IMR-90 (cell line): ENCODE measurements around the gene RASSF3. TPM values are rescaled to one million over a fixed set of nuclear protein-coding genes. Genes with fewer than 3 reads are reported as not detected.

Experiments used
- ATAC-seq: fragments of 200-7000 bp; cut with Tn5 transposase; 2 replicates; pipeline ENCODE4 v1.9.1; 2020; ENCODE audit warnings: low read depth, mild to moderate bottlenecking, moderate library complexity
- BruUV-seq: library from RNA; stranded (reverse); fragments of 400-500 nt; replicated peaks from 2 replicates; lab custom pipeline; 2021; lab: Mats Ljungman, UMichigan
- CTCF ChIA-PET: fragments of 300-600 bp; formaldehyde crosslinking; extraction: SDS; loops from one replicate; lab custom pipeline; 2021; ENCODE audit warnings: antibody characterized with exemption; lab: Yijun Ruan, JAX
- POLR2A ChIA-PET: fragments of 300-600 bp; sonication (Branson Sonifier 250); formaldehyde crosslinking; loops from one replicate; lab custom pipeline; 2022; ENCODE audit warnings: antibody characterized with exemption; ENCODE audit not compliant: unreplicated experiment; lab: Charles Lee
- DNase-seq: peaks from one replicate; pipeline ENCODE4 v3.0.0; 2013
- H2AFZ ChIP-seq: replicated peaks from 2 replicates; pipeline ENCODE3; 2013; ENCODE audit warnings: low read length, mild to moderate bottlenecking; ENCODE audit not compliant: poor library complexity
- H2AK5ac ChIP-seq: 2 replicates; pipeline ENCODE4 v1.6.1; 2013; ENCODE audit warnings: low read depth, low read length, inconsistent platforms
- H2AK9ac ChIP-seq: replicated peaks from 2 replicates; pipeline ENCODE3; 2013; ENCODE audit warnings: mild to moderate bottlenecking, low read depth, low read length, moderate library complexity; ENCODE audit not compliant: poor library complexity
- H2BK120ac ChIP-seq: 2 replicates; pipeline ENCODE4 v1.6.1; 2013; ENCODE audit warnings: low read depth, low read length, inconsistent platforms
- H2BK15ac ChIP-seq: 3 replicates; pipeline ENCODE4 v1.6.1; 2013; ENCODE audit warnings: low read depth, low read length, inconsistent platforms
- H2BK20ac ChIP-seq: 2 replicates; pipeline ENCODE4 v1.6.1; 2013; ENCODE audit warnings: low read depth, mild to moderate bottlenecking, inconsistent platforms, low read length, moderate library complexity
- H2BK5ac ChIP-seq: 2 replicates; pipeline ENCODE4 v1.6.1; 2013; ENCODE audit warnings: mild to moderate bottlenecking, low read depth, low read length, inconsistent platforms; ENCODE audit not compliant: poor library complexity, severe bottlenecking
- H3K14ac ChIP-seq: replicated peaks from 2 replicates; pipeline ENCODE4 v1.6.1; 2013; ENCODE audit warnings: low read depth, low read length, inconsistent platforms
- H3K18ac ChIP-seq: 2 replicates; pipeline ENCODE4 v1.6.1; 2013; ENCODE audit warnings: low read depth, low read length, control low read depth
- H3K23ac ChIP-seq: 2 replicates; pipeline ENCODE4 v1.6.1; 2013; ENCODE audit warnings: low read depth, low read length, inconsistent platforms
- H3K27ac ChIP-seq: 2 replicates; pipeline ENCODE4 v1.5.1; 2013; ENCODE audit warnings: mild to moderate bottlenecking, control low read depth, low read length; ENCODE audit not compliant: insufficient read depth
- H3K27me3 ChIP-seq: 2 replicates; pipeline ENCODE4 v1.6.1; 2013; ENCODE audit warnings: low read length; ENCODE audit not compliant: control insufficient read depth, insufficient read depth
- H3K36me3 ChIP-seq: 2 replicates; pipeline ENCODE4 v1.6.1; 2013; ENCODE audit warnings: low read length, mixed read lengths; ENCODE audit not compliant: control insufficient read depth, insufficient read depth
- H3K4ac ChIP-seq: 2 replicates; pipeline ENCODE4 v1.6.1; 2013; ENCODE audit warnings: low read depth, low read length, inconsistent platforms
- H3K4me1 ChIP-seq: 2 replicates; pipeline ENCODE4 v1.6.1; 2013; ENCODE audit warnings: low read length, mixed read lengths; ENCODE audit not compliant: control insufficient read depth, insufficient read depth
- H3K4me2 ChIP-seq: 2 replicates; pipeline ENCODE4 v1.6.1; 2013; ENCODE audit warnings: low read depth, mild to moderate bottlenecking, control low read depth, low read length, moderate library complexity
- H3K4me3 ChIP-seq: 2 replicates; pipeline ENCODE4 v1.5.1; 2013; ENCODE audit warnings: low read depth, mild to moderate bottlenecking, control low read depth, low read length, moderate library complexity; ENCODE audit not compliant: insufficient read depth
- H3K56ac ChIP-seq: 2 replicates; pipeline ENCODE4 v1.6.1; 2013; ENCODE audit warnings: low read length, inconsistent platforms; ENCODE audit not compliant: insufficient read depth; ENCODE audit errors: extremely low read depth
- H3K79me1 ChIP-seq, 2 experiments: 2 replicates each; pipeline ENCODE4 v1.6.1; 2013; ENCODE audit warnings: low read length in 2 of 2, inconsistent platforms in 1 of 2, low read depth in 1 of 2
- H3K9ac ChIP-seq: 2 replicates; pipeline ENCODE4 v1.6.1; 2013; ENCODE audit warnings: low read depth, low read length, control low read depth
- H3K9me1 ChIP-seq: 2 replicates; pipeline ENCODE4 v1.6.1; 2013; ENCODE audit warnings: low read length, inconsistent platforms; ENCODE audit not compliant: insufficient read depth
- H3K9me3 ChIP-seq: 2 replicates; pipeline ENCODE4 v1.6.1; 2013; ENCODE audit warnings: low read length; ENCODE audit not compliant: control insufficient read depth, insufficient read depth
- H4K20me1 ChIP-seq: 2 replicates; pipeline ENCODE4 v1.6.1; 2013; ENCODE audit warnings: low read length, inconsistent platforms; ENCODE audit not compliant: insufficient read depth
- H4K5ac ChIP-seq: 2 replicates; pipeline ENCODE4 v1.6.1; 2013; ENCODE audit warnings: mild to moderate bottlenecking, low read depth, low read length, control low read depth
- H4K8ac ChIP-seq, 2 experiments: 2 replicates each; pipeline ENCODE4 v1.6.1; 2013; ENCODE audit warnings: low read depth in 2 of 2, low read length in 2 of 2, control low read depth in 1 of 2, inconsistent platforms in 1 of 2
- H4K91ac ChIP-seq: 2 replicates; pipeline ENCODE4 v1.6.1; 2013; ENCODE audit warnings: low read depth, low read length, inconsistent platforms; ENCODE audit not compliant: insufficient read depth
- MXI1 ChIP-seq: IDR thresholded peaks from 2 replicates; pipeline ENCODE4 v1.6.1; 2012; ENCODE audit warnings: low read depth, mild to moderate bottlenecking, low read length, moderate library complexity, borderline replicate concordance
- USF2 ChIP-seq: fragments of 150-350 bp; IDR thresholded peaks from 2 replicates; pipeline ENCODE4 v1.6.1; 2017; ENCODE audit warnings: mild to moderate bottlenecking, antibody characterized with exemption, low read length, low read depth
- WGBS, 2 experiments: methylation state at CpG; one replicate each; pipeline versions ENCODE4 v1.1.5 to v1.1.7; 2013; ENCODE audit warnings: missing lambda C conversion rate in 2 of 2; ENCODE audit not compliant: insufficient read length in 1 of 2; ENCODE audit errors: extremely low coverage in 2 of 2; 5-methylcytosine and 5-hydroxymethylcytosine counted together
- dilution Hi-C: fragments of 300-500 bp; cut with HindIII; formaldehyde crosslinking; loops from one replicate; pipeline ENCODE4 v1.14.3; 2018; ENCODE audit warnings: low sequenced_read_pairs; ENCODE audit not compliant: unreplicated experiment
- in situ Hi-C: fragments of 300-500 bp; cut with MboI; formaldehyde crosslinking; loops from 3 replicates; pipeline ENCODE4 v1.14.3; 2019; ENCODE audit warnings: low sequenced_read_pairs, inconsistent platforms, mixed read lengths
- intact Hi-C: fragments of 100-400 bp; cut with micrococcal nuclease; formaldehyde crosslinking; loops from 2 replicates; pipeline ENCODE4 v1.10.0; 2022
- polyA plus RNA-seq, 3 experiments: library from polyadenylated mRNA; depleted of rRNA; stranded (reverse); fragments of >200 nt; gene quantifications; 2 replicates each; pipeline ENCODE4 v1.2.3, GENCODE V29; 2012; ENCODE audit warnings: low replicate concordance in 1 of 3
- total RNA-seq: library from RNA; depleted of rRNA; stranded (reverse); fragments of >200 nt; gene quantifications from 2 replicates; pipeline ENCODE4 v1.2.3, GENCODE V29; 2012
- TF ChIP-seq, protein P1 (sequence below): conservative IDR thresholded peaks from 2 replicates; pipeline ENCODE4 v1.5.1; 2012; ENCODE audit warnings: mild to moderate bottlenecking, low read depth, low read length, improper control_type of control experiment

The RASSF3 gene
- total and polyA plus RNA-seq, 2 of the 4 experiments (the other 2 are of a cell fraction): 18.7 to 39.3 TPM

GRCh38 chr12:64598831-64599230 lies 11.5 kb upstream of the RASSF3 start:
- H4K20me1 ChIP-seq: no peaks in the 10 kb centered on the region
- H4K5ac ChIP-seq: no peak overlapping the region
- no peaks in the 10 kb centered on the region for H3K4me1 ChIP-seq
- in situ Hi-C loops: no loop called here
- ATAC-seq: no peak
- H2AK5ac ChIP-seq: no peak overlapping the region
- dilution Hi-C loops: no loop called here
- H4K8ac ChIP-seq: no peak overlapping the region
- intact Hi-C loops: no loop called here
- H2BK20ac ChIP-seq: no peak overlapping the region
- H3K9me1 ChIP-seq: no peaks in the 10 kb centered on the region
- no peak overlapping the region for H3K56ac ChIP-seq
- H2BK5ac ChIP-seq: no peak overlapping the region
- no peak overlapping the region for H3K4me3 ChIP-seq
- 14% methylated on average over 1 of the region's 4 CpGs; no CpG with 5 or more reads in 1 of the 2 experiments for WGBS, 2 experiments
- H3K23ac ChIP-seq: no peak overlapping the region
- H2BK120ac ChIP-seq: no peak overlapping the region
- H3K27me3 ChIP-seq: no peaks in the 10 kb centered on the region; the same call in 1 of the 2 replicates
- no peak overlapping the region for H4K91ac ChIP-seq
- no peak overlapping the region for H3K18ac ChIP-seq
- no peak for TF ChIP-seq MXI1
- TF ChIP-seq USF2: no peak
- TF ChIP-seq, protein P1, sequence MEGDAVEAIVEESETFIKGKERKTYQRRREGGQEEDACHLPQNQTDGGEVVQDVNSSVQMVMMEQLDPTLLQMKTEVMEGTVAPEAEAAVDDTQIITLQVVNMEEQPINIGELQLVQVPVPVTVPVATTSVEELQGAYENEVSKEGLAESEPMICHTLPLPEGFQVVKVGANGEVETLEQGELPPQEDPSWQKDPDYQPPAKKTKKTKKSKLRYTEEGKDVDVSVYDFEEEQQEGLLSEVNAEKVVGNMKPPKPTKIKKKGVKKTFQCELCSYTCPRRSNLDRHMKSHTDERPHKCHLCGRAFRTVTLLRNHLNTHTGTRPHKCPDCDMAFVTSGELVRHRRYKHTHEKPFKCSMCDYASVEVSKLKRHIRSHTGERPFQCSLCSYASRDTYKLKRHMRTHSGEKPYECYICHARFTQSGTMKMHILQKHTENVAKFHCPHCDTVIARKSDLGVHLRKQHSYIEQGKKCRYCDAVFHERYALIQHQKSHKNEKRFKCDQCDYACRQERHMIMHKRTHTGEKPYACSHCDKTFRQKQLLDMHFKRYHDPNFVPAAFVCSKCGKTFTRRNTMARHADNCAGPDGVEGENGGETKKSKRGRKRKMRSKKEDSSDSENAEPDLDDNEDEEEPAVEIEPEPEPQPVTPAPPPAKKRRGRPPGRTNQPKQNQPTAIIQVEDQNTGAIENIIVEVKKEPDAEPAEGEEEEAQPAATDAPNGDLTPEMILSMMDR: no peak
- no peak overlapping the region for H3K4me2 ChIP-seq
- H3K27ac ChIP-seq: no peak overlapping the region
- no peak overlapping the region for H3K4ac ChIP-seq
- H3K79me1 ChIP-seq: no peaks in the 10 kb centered on the region
- DNase-seq: no peak
- no peak overlapping the region for H2BK15ac ChIP-seq
- BruUV-seq: no TSS peak
- no peak overlapping the region for H3K14ac ChIP-seq
- H3K36me3 ChIP-seq: no peaks in the 10 kb centered on the region
- POLR2A ChIA-PET: interaction anchor here (0.6 kb wide), 1 partner anchor 12 kb away, joined by 5 read pairs; no protein-coding TSS in a partner anchor
- H3K9ac ChIP-seq: no peak overlapping the region
- H2AK9ac ChIP-seq: no peak overlapping the region
- peaks cover 2% of the 10 kb centered on the region; the same call in 1 of the 2 replicates for H3K9me3 ChIP-seq
- CTCF ChIA-PET: interaction anchor here (1.0 kb wide), 1 partner anchor 10 kb away, joined by 4 read pairs; no protein-coding TSS in a partner anchor
- no peak overlapping the region for H2AFZ ChIP-seq
